HL-60 (cell line): ENCODE results near the gene CYP2D6.

ENCODE experiments used
- REST ChIP-seq: IDR thresholded peaks from 2 replicates; pipeline ENCODE4 v1.6.1; 2012; ENCODE audit warnings: low read depth; ENCODE audit not compliant: insufficient replicate concordance
- TF ChIP-seq, protein P1 (sequence below): IDR thresholded peaks from one replicate; pipeline ENCODE4 v1.5.1; 2011; ENCODE audit warnings: low read length, control low read depth, inconsistent platforms; ENCODE audit not compliant: insufficient read depth

DNA sequence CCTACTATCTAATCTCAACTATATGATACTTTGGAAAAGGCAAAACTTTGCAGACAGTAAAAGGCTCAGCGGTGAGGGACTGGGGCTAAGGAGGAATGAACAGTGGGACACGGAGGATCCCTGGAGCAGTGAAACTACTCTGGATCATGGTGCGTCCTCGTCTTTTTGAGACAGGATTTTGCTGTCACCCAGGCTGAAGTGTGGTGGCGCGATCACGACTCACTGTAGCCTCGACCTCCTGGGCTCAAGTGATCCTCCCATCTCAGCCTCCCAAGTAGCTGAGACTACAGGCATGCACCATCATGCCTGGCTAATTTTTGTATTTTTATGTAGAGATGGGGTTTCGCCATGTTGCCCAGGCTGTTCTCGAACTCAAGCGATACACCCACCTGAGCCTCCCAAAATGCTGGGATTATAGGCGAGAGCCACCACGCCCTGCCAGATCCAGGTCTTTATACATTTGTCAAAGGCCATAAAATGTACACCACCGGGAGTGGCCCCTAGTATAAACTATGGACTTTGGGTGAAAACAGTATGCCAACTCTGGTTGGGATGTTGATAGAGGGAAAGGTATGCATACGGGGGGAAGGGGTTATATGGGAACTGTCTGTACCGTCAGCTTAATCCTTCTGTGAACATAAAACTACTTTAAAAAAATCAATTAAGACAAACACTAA lies 28.0 kb upstream of the CYP2D6 start:
- TF ChIP-seq, protein P1, sequence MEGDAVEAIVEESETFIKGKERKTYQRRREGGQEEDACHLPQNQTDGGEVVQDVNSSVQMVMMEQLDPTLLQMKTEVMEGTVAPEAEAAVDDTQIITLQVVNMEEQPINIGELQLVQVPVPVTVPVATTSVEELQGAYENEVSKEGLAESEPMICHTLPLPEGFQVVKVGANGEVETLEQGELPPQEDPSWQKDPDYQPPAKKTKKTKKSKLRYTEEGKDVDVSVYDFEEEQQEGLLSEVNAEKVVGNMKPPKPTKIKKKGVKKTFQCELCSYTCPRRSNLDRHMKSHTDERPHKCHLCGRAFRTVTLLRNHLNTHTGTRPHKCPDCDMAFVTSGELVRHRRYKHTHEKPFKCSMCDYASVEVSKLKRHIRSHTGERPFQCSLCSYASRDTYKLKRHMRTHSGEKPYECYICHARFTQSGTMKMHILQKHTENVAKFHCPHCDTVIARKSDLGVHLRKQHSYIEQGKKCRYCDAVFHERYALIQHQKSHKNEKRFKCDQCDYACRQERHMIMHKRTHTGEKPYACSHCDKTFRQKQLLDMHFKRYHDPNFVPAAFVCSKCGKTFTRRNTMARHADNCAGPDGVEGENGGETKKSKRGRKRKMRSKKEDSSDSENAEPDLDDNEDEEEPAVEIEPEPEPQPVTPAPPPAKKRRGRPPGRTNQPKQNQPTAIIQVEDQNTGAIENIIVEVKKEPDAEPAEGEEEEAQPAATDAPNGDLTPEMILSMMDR: no peak
- no peak for TF ChIP-seq REST
